GM18498 (cell line): ENCODE measurements around the gene CSPG4.

Source experiments
- ATAC-seq: cut with Tn5 transposase; IDR thresholded peaks from one replicate; pipeline ENCODE4 v1.9.1; 2021; ENCODE audit warnings: mild to moderate bottlenecking, moderate library complexity; ENCODE audit not compliant: unreplicated experiment

The CSPG4 gene

DNA sequence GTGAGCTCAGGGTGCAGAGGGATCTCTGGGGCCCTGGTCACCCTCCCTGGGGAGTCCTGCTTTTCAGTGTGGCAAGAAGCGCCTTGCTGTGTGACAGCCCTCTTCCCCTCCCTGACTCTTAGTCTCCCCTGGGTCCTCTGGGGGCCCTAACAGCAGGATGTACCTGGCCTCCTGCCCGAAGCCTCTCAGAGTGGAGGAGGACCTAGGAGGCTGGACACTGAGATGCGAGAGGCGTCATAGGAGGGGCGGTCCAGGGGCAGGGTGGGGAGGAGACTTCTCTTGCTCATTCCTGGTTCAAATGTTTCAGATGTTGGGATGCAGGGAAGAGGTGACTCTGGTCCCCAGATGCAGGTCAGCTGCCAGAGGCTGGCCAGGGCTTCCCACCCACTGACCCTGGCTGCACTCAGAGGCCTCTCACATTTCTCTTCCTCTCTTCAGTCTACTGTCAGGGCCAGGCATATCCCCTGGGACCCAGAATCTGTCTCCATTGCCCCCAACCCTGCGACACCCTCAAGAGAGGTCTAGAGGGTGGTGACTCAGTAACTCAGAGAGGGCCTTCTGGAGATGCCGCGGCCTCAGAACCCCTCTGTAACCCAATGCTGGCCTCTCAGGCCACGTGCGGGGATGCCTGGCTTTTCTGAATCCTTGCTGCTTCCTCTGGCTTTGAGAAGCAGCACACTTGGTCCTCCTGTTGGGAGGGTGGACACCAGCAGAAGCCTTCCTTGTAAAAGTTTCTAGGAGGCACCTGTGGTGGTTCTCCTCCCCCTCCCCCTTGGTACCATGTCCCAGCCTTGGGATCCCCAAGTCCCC lies 39.0 kb downstream of the CSPG4 start:
- no peak for ATAC-seq

- no peak for ATAC-seq
Measured at GRCh38 chr15:75672646-75673425, 39.8 kb downstream of the CSPG4 start.

GRCh38 chr15:75671730-75672602 lies 40.7 kb downstream of the CSPG4 start:
- no peak for ATAC-seq

- ATAC-seq = no peak
Measured at GRCh38 chr15:75669879-75670212, 42.8 kb downstream of the CSPG4 start.

GRCh38 chr15:75669191-75669878 lies 43.3 kb downstream of the CSPG4 start:
- no peak for ATAC-seq

- no peak for ATAC-seq
Measured at GRCh38 chr15:75666823-75667501, 45.7 kb downstream of the CSPG4 start.

DNA sequence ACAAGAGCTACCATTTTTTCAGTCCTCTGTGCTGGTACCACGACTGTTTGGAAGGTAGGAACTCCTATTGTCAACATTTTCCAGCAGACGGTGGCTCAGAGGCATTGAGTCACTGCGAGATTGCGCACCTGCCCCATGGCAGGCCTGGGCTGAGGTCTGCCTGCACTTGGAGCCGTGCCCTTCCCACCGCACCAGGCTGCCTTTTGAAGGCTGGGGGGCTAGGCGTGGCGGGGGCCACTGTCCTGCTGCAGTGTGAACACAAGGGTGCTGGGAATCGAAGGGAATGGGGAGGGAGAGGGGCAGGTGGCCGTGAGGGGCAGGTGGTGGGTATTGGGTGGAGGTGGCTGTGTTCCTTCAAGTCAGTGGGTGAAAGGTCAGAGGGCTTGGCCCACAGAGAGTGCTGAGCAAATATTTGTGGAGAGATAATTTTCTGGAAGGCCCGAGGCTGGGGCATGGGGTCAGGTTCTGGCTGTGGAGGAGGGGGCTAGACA lies 48.7 kb downstream of the CSPG4 start:
- ATAC-seq = no peak

DNA sequence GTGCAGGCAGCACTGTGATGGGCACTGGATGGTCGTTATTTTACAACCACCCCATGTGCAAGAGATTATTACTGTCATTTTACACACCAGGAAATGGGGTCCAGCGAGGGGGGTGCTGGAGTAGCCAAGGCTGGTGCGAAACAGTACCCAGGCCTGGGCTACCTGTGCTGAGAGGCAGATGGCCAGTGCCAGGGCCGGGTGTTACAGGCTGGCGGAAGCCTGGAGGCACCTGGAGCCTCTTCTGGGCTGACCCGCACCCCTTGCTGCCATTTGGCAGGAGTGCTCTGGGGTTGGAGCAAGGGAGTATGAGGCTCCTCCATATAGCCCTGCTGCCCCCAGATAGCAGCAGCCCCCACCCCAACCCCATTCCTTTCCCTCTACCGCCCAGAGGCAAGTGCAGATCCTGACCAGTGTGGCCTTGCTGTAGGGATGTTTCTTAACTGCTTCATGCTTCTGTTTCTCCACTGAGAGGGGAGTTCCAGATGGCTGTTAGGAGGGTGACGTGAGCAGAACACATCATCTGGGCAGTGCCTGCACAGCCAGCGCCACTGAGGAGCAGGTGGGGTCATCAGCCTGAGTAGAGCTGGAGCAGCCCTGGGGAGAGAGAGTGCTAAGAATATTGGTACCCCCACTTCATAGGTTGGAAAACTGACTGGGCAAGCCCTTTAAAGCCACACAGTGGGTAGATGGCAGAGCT lies 49.7 kb downstream of the CSPG4 start:
- ATAC-seq = no peak

DNA sequence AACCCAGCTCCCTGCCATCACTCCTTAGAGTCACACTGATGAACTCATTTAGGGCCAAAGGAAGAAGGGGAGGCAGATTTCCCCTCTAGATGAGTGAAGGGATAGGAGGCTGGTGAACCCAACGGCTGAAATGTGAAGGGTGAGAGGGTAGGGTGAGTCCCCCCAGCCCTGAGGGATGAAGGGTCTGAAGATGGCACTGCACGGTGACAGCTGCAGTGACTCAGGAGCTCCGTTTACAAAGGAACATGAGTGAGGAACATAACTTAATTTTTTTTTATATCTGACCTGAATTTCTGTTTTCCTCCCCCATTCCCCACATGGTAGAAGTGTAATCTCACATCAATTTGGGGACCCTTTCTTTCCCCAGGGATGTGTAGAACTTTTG lies 50.9 kb downstream of the CSPG4 start:
- no peak for ATAC-seq

- no peak for ATAC-seq
Measured at GRCh38 chr15:75661100-75661755, 51.4 kb downstream of the CSPG4 start.

- ATAC-seq = no peak
Measured at GRCh38 chr15:75659928-75660645, 52.6 kb downstream of the CSPG4 start.

GRCh38 chr15:75659141-75659771 lies 53.4 kb downstream of the CSPG4 start:
- no peak for ATAC-seq

GRCh38 chr15:75656813-75657212 lies 55.8 kb downstream of the CSPG4 start:
- ATAC-seq = no peak

DNA sequence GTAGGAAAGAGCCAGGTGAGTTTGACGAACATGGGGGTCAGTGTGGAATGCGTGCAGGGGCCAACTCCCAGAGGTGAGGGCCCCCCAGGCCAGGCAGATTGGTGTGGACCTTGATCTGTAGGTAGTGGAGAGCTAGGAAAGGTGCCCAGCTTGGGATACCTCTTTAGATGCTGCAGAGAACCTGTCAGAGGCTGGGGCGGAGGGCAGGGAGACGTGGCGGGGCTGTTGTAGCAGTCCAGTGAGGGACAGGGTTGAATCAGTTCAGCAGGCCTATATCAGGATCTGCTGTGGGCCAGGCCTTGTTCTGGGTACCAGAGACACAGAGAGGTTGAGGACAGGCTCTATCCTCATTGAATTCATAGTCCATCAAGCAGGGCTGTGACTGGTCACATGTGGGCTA lies 56.3 kb downstream of the CSPG4 start:
- ATAC-seq = no peak

DNA sequence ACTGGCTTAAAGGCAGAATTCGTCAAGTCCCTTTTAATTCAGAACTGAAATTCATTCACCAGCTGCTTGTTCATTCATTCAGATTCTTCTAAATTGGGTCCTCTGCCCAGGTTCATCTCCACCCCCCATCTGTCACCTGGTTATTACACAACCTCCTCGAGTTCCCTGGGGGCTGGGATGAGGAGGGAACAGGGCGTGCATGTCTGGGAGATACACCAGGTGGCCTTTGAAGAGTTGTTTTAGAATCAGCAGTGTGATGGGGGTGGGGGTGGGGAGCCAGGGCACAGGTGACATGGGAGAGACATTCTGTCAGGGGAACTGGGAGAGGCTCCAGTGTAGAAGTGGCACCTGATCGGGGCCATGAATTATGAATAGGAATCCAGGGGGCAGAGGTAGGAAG lies 56.7 kb downstream of the CSPG4 start:
- no peak for ATAC-seq

GRCh38 chr15:75654201-75654907 lies 58.3 kb downstream of the CSPG4 start:
- no peak for ATAC-seq

DNA sequence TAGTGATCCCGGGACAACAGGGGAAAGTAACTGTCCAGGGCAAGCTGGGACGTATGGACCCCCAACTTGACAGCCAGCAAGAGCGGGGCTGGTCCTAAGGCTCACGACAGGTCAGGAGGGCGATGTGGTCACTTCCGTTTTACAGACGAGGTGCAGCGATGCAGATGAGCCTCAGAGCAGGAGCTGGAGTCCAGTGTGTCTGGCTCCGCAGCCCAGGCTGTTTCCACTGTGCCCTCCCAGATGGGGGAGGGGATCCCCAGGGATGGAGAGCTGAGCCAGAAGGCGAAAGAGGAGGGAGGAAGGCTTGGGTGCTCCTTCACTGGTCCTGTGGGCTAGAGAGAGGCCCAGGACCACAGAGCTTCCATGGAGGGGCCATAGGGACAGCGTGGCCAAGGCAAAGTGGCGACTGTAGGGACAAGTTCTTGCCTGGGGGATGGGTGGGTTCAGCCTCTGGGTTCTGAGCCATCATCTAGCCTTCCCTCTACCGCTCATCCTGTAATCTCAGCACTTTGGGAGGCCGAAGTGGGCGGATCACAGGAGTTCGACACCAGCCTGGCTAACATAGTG lies 59.2 kb downstream of the CSPG4 start:
- no peak for ATAC-seq
